Mucosa of stomach (tissue), 1 donor: ENCODE measurements around the gene MSRB1.

Experiments used
- H3K27me3 ChIP-seq: one replicate; pipeline ENCODE4 v1.7.0; 2013; ENCODE audit warnings: mild to moderate bottlenecking, low read length; ENCODE audit not compliant: control insufficient read depth, insufficient read depth
- H3K36me3 ChIP-seq: one replicate; pipeline ENCODE4 v1.7.0; 2013; ENCODE audit warnings: low read length; ENCODE audit not compliant: control insufficient read depth, insufficient read depth
- H3K4me1 ChIP-seq: one replicate; pipeline ENCODE4 v1.7.0; 2013; ENCODE audit warnings: mild to moderate bottlenecking, low read length; ENCODE audit not compliant: control insufficient read depth, insufficient read depth
- H3K4me3 ChIP-seq: one replicate; pipeline ENCODE4 v1.7.0; 2013; ENCODE audit warnings: low read length
- H3K9ac ChIP-seq: one replicate; pipeline ENCODE4 v1.7.0; 2013; ENCODE audit warnings: mild to moderate bottlenecking, low read length, moderate library complexity
- H3K9me3 ChIP-seq: one replicate; pipeline ENCODE4 v1.7.0; 2013; ENCODE audit warnings: mild to moderate bottlenecking, low read length, moderate library complexity; ENCODE audit not compliant: control insufficient read depth
- donor health status: Pancreatic carcinoma.

MSRB1 gene

GRCh38 chr16:1914084-1914608 lies 28.9 kb downstream of the MSRB1 start:
- no peaks in the 10 kb centered on the region for H3K9me3 ChIP-seq
- no peak overlapping the region for H3K4me3 ChIP-seq
- H3K4me1 ChIP-seq: peaks cover 43% of the 10 kb centered on the region
- H3K27me3 ChIP-seq: peaks cover 39% of the 10 kb centered on the region
- H3K36me3 ChIP-seq: no peaks in the 10 kb centered on the region
- H3K9ac ChIP-seq: no peak overlapping the region

GRCh38 chr16:1913327-1914083 lies 29.5 kb downstream of the MSRB1 start:
- H3K27me3 ChIP-seq: peaks cover 33% of the 10 kb centered on the region
- no peak overlapping the region for H3K4me3 ChIP-seq
- peaks cover 43% of the 10 kb centered on the region for H3K4me1 ChIP-seq
- H3K36me3 ChIP-seq: no peaks in the 10 kb centered on the region
- peak overlapping the region; percentile 53 for H3K9ac ChIP-seq
- H3K9me3 ChIP-seq: no peaks in the 10 kb centered on the region

GRCh38 chr16:1912215-1912543 lies 30.8 kb downstream of the MSRB1 start:
- no peak overlapping the region for H3K4me3 ChIP-seq
- no peaks in the 10 kb centered on the region for H3K36me3 ChIP-seq
- no peaks in the 10 kb centered on the region for H3K9me3 ChIP-seq
- H3K4me1 ChIP-seq: peaks cover 38% of the 10 kb centered on the region
- H3K9ac ChIP-seq: no peak overlapping the region
- H3K27me3 ChIP-seq: peaks cover 26% of the 10 kb centered on the region

GRCh38 chr16:1911467-1912214 lies 31.4 kb downstream of the MSRB1 start:
- H3K9ac ChIP-seq: no peak overlapping the region
- H3K9me3 ChIP-seq: no peaks in the 10 kb centered on the region
- no peak overlapping the region for H3K4me3 ChIP-seq
- peaks cover 38% of the 10 kb centered on the region for H3K4me1 ChIP-seq
- peaks cover 20% of the 10 kb centered on the region for H3K27me3 ChIP-seq
- no peaks in the 10 kb centered on the region for H3K36me3 ChIP-seq

- peaks cover 11% of the 10 kb centered on the region for H3K27me3 ChIP-seq
- no peaks in the 10 kb centered on the region for H3K9me3 ChIP-seq
- no peak overlapping the region for H3K4me3 ChIP-seq
- peaks cover 36% of the 10 kb centered on the region for H3K4me1 ChIP-seq
- H3K9ac ChIP-seq: no peak overlapping the region
- no peaks in the 10 kb centered on the region for H3K36me3 ChIP-seq
These were observed 33.3 kb downstream of the MSRB1 start for GRCh38 chr16:1909561-1910231.

GRCh38 chr16:1908983-1909382 lies 34.0 kb downstream of the MSRB1 start:
- H3K9ac ChIP-seq: no peak overlapping the region
- peaks cover 28% of the 10 kb centered on the region for H3K4me1 ChIP-seq
- H3K27me3 ChIP-seq: peaks cover 9% of the 10 kb centered on the region
- H3K4me3 ChIP-seq: no peak overlapping the region
- H3K36me3 ChIP-seq: no peaks in the 10 kb centered on the region
- H3K9me3 ChIP-seq: no peaks in the 10 kb centered on the region

- H3K27me3 ChIP-seq: peaks cover 12% of the 10 kb centered on the region
- H3K4me3 ChIP-seq: no peak overlapping the region
- H3K9me3 ChIP-seq: no peaks in the 10 kb centered on the region
- H3K36me3 ChIP-seq: no peaks in the 10 kb centered on the region
- H3K4me1 ChIP-seq: peaks cover 20% of the 10 kb centered on the region
- H3K9ac ChIP-seq: no peak overlapping the region
These were observed 34.8 kb downstream of the MSRB1 start for GRCh38 chr16:1908184-1908583.

GRCh38 chr16:1907226-1907860 lies 35.7 kb downstream of the MSRB1 start:
- Histone ChIP-seq H3K27me3 (peaks cover 12% of the 10 kb centered on the region), H3K4me3 (no peak overlapping the region), H3K9me3 (no peaks in the 10 kb centered on the region), H3K36me3 (no peaks in the 10 kb centered on the region), H3K9ac (no peak overlapping the region), H3K4me1 (peaks cover 12% of the 10 kb centered on the region)

- H3K36me3 ChIP-seq: no peaks in the 10 kb centered on the region
- H3K27me3 ChIP-seq: peaks cover 12% of the 10 kb centered on the region
- no peaks in the 10 kb centered on the region for H3K9me3 ChIP-seq
- H3K9ac ChIP-seq: no peak overlapping the region
- peaks cover 7% of the 10 kb centered on the region for H3K4me1 ChIP-seq
- H3K4me3 ChIP-seq: no peak overlapping the region
These were observed 36.2 kb downstream of the MSRB1 start for GRCh38 chr16:1906846-1907165.

- H3K9me3 ChIP-seq: no peaks in the 10 kb centered on the region
- H3K4me1 ChIP-seq: peaks cover 6% of the 10 kb centered on the region
- no peaks in the 10 kb centered on the region for H3K36me3 ChIP-seq
- peaks cover 12% of the 10 kb centered on the region for H3K27me3 ChIP-seq
- no peak overlapping the region for H3K9ac ChIP-seq
- no peak overlapping the region for H3K4me3 ChIP-seq
These were observed 36.7 kb downstream of the MSRB1 start for GRCh38 chr16:1906055-1906845.
